ENCODE data around the gene FAM120C. TPM values are rescaled to one million over a fixed set of nuclear protein-coding genes. Genes with fewer than 3 reads are reported as not detected.
A peak's percentile ranks its signal among the peaks of the same experiment; 100 is the strongest.

FAM120C gene
- 10 to 100 TPM; 10.1 to 14.1 TPM for total RNA-seq
- polyA plus RNA-seq: 1 to 10 TPM; 1.1 to 5.2 TPM
- long read RNA-seq, donor 1, partial matches to known transcripts: 0 of 5 reads
- long read RNA-seq, donor 1, other reads (novel, unspliced or antisense): 4 of 5 reads
- long read RNA-seq, donor 2, partial matches to known transcripts: 1 of 4 reads
- long read RNA-seq, donor 2, other reads (novel, unspliced or antisense): 3 of 4 reads

GRCh38 chrX:54182864-54183613 lies at the start of gene FAM120C:
FAM120C (minus strand) TSS chrX:54183254; CDS start chrX:54183198, 56 bp downstream.
- peak within 1 kb of the TSS in 1 of 2 donors; percentile 83 for H3K27ac ChIP-seq (ENCODE audit: low read depth in 1 of 2, low read length in 2 of 2)
- H3K4me1 ChIP-seq (ENCODE audit: control insufficient read depth in 1 of 2, insufficient read depth in 2 of 2, low read length in 2 of 2): no peaks in the 10 kb centered on the region
- intact Hi-C loops (cut with DNase I): loop anchor here (5.0 to 10.0 kb wide), 2 partner anchors 141 to 172 kb away; partner anchors contain the start of genes PHF8 (in 2 of the 2) and WNK3 (in 1 of the 2)
- no peaks in the 10 kb centered on the region for H3K9me3 ChIP-seq (ENCODE audit: control insufficient read depth, low read length)
- no peaks in the 10 kb centered on the region for H3K27me3 ChIP-seq (ENCODE audit: control insufficient read depth in 1 of 2, insufficient read depth in 2 of 2, low read length in 1 of 2)
- 1 to 29% methylated on average over 59 to 70 of the region's 70 CpGs for WGBS, 2 donors
- ATAC-seq (ENCODE audit: low FRiP score): peak; percentile 93
- H3K4me3 ChIP-seq (ENCODE audit: low read length in 2 of 2): peak within 1 kb of the TSS; percentile 46 to 90
- DNase-seq: peak; percentile 76 to 88
- H3K36me3 ChIP-seq (ENCODE audit: control insufficient read depth in 1 of 2, insufficient read depth in 2 of 2, low read length in 1 of 2): no peaks in the 10 kb centered on the region

GRCh38 chrX:54230435-54231148 lies 47.5 kb upstream of the FAM120C start:
- Histone ChIP-seq H3K27ac (ENCODE audit: low read depth in 1 of 2, low read length in 2 of 2) (no peak overlapping the region), H3K27me3 (ENCODE audit: control insufficient read depth in 1 of 2, insufficient read depth in 2 of 2, low read length in 1 of 2) (no peaks in the 10 kb centered on the region), H3K9me3 (ENCODE audit: control insufficient read depth, low read length) (no peaks in the 10 kb centered on the region), H3K4me3 (ENCODE audit: low read length in 2 of 2) (no peak overlapping the region), H3K4me1 (ENCODE audit: control insufficient read depth in 1 of 2, insufficient read depth in 2 of 2, low read length in 2 of 2) (no peaks in the 10 kb centered on the region), H3K36me3 (ENCODE audit: control insufficient read depth in 1 of 2, insufficient read depth in 2 of 2, low read length in 1 of 2) (peaks cover 0 to 2% of the 10 kb centered on the region in 2 donors)
- DNase-seq (no peak), ATAC-seq (ENCODE audit: low FRiP score) (no peak)
- 62 to 63% methylated on average over 4 of the region's 4 CpGs for WGBS, 2 donors
- intact Hi-C loops (cut with DNase I): no loop called here

- Histone ChIP-seq H3K4me3 (ENCODE audit: low read length in 2 of 2) (no peak overlapping the region), H3K27me3 (ENCODE audit: control insufficient read depth in 1 of 2, insufficient read depth in 2 of 2, low read length in 1 of 2) (no peaks in the 10 kb centered on the region), H3K27ac (ENCODE audit: low read depth in 1 of 2, low read length in 2 of 2) (no peak overlapping the region), H3K4me1 (ENCODE audit: control insufficient read depth in 1 of 2, insufficient read depth in 2 of 2, low read length in 2 of 2) (no peaks in the 10 kb centered on the region), H3K9me3 (ENCODE audit: control insufficient read depth, low read length) (no peaks in the 10 kb centered on the region), H3K36me3 (ENCODE audit: control insufficient read depth in 1 of 2, insufficient read depth in 2 of 2, low read length in 1 of 2) (no peaks in the 10 kb centered on the region)
- DNase-seq (no peak), ATAC-seq (ENCODE audit: low FRiP score) (no peak)
- WGBS, 2 donors: 77 to 88% methylated on average over 2 of the region's 2 CpGs
- intact Hi-C loops (cut with DNase I): no loop called here
Measured at GRCh38 chrX:54223581-54223980, 40.5 kb upstream of the FAM120C start.

GRCh38 chrX:54213603-54214002 lies 30.5 kb upstream of the FAM120C start:
- 97 to 98% methylated on average over 3 of the region's 3 CpGs for WGBS, 2 donors
- Histone ChIP-seq H3K4me3 (ENCODE audit: low read length in 2 of 2) (no peak overlapping the region), H3K9me3 (ENCODE audit: control insufficient read depth, low read length) (no peaks in the 10 kb centered on the region), H3K27me3 (ENCODE audit: control insufficient read depth in 1 of 2, insufficient read depth in 2 of 2, low read length in 1 of 2) (no peaks in the 10 kb centered on the region), H3K27ac (ENCODE audit: low read depth in 1 of 2, low read length in 2 of 2) (no peak overlapping the region), H3K36me3 (ENCODE audit: control insufficient read depth in 1 of 2, insufficient read depth in 2 of 2, low read length in 1 of 2) (no peaks in the 10 kb centered on the region), H3K4me1 (ENCODE audit: control insufficient read depth in 1 of 2, insufficient read depth in 2 of 2, low read length in 2 of 2) (no peaks in the 10 kb centered on the region)
- ATAC-seq (ENCODE audit: low FRiP score) (no peak), DNase-seq (no peak)
- intact Hi-C loops (cut with DNase I): no loop called here

- no peak overlapping the region for H3K27ac ChIP-seq (ENCODE audit: low read depth in 1 of 2, low read length in 2 of 2)
- no peaks in the 10 kb centered on the region for H3K27me3 ChIP-seq (ENCODE audit: control insufficient read depth in 1 of 2, insufficient read depth in 2 of 2, low read length in 1 of 2)
Measured at GRCh38 chrX:54208531-54208930, 25.5 kb upstream of the FAM120C start.

GRCh38 chrX:54198262-54198661 lies 15.2 kb upstream of the FAM120C start:
- H3K27me3 ChIP-seq (ENCODE audit: control insufficient read depth in 1 of 2, insufficient read depth in 2 of 2, low read length in 1 of 2): no peaks in the 10 kb centered on the region
- no peak overlapping the region for H3K4me3 ChIP-seq (ENCODE audit: low read length in 2 of 2)
- WGBS, 2 donors: 54 to 83% methylated on average over 6 of the region's 6 CpGs
- intact Hi-C loops (cut with DNase I): no loop called here
- no peak overlapping the region for H3K27ac ChIP-seq (ENCODE audit: low read depth in 1 of 2, low read length in 2 of 2)
- no peak for ATAC-seq (ENCODE audit: low FRiP score)
- no peak for DNase-seq
- no peaks in the 10 kb centered on the region for H3K4me1 ChIP-seq (ENCODE audit: control insufficient read depth in 1 of 2, insufficient read depth in 2 of 2, low read length in 2 of 2)
- H3K36me3 ChIP-seq (ENCODE audit: control insufficient read depth in 1 of 2, insufficient read depth in 2 of 2, low read length in 1 of 2): no peaks in the 10 kb centered on the region
- H3K9me3 ChIP-seq (ENCODE audit: control insufficient read depth, low read length): no peaks in the 10 kb centered on the region

More at GRCh38 chrX:54208531-54208930, 25.5 kb upstream of the FAM120C start:
- no peak for DNase-seq
- no peak for ATAC-seq (ENCODE audit: low FRiP score)
- Histone ChIP-seq H3K9me3 (ENCODE audit: control insufficient read depth, low read length) (no peaks in the 10 kb centered on the region), H3K4me1 (ENCODE audit: control insufficient read depth in 1 of 2, insufficient read depth in 2 of 2, low read length in 2 of 2) (no peaks in the 10 kb centered on the region), H3K4me3 (ENCODE audit: low read length in 2 of 2) (no peak overlapping the region), H3K36me3 (ENCODE audit: control insufficient read depth in 1 of 2, insufficient read depth in 2 of 2, low read length in 1 of 2) (no peaks in the 10 kb centered on the region)
- WGBS, 2 donors: 65 to 79% methylated on average over 3 of the region's 3 CpGs
- intact Hi-C loops (cut with DNase I): no loop called here

- ATAC-seq (ENCODE audit: low FRiP score) (no peak), DNase-seq (no peak)
- no peaks in the 10 kb centered on the region for H3K9me3 ChIP-seq (ENCODE audit: control insufficient read depth, low read length)
- no peaks in the 10 kb centered on the region for H3K36me3 ChIP-seq (ENCODE audit: control insufficient read depth in 1 of 2, insufficient read depth in 2 of 2, low read length in 1 of 2)
- H3K4me3 ChIP-seq (ENCODE audit: low read length in 2 of 2): no peak overlapping the region
- no peak overlapping the region for H3K27ac ChIP-seq (ENCODE audit: low read depth in 1 of 2, low read length in 2 of 2)
- no peaks in the 10 kb centered on the region for H3K27me3 ChIP-seq (ENCODE audit: control insufficient read depth in 1 of 2, insufficient read depth in 2 of 2, low read length in 1 of 2)
- intact Hi-C loops (cut with DNase I): no loop called here
- H3K4me1 ChIP-seq (ENCODE audit: control insufficient read depth in 1 of 2, insufficient read depth in 2 of 2, low read length in 2 of 2): no peaks in the 10 kb centered on the region
Measured at GRCh38 chrX:54194982-54195588, 12.0 kb upstream of the FAM120C start.

GRCh38 chrX:54193085-54193821 lies 10.2 kb upstream of the FAM120C start:
- Histone ChIP-seq H3K4me1 (ENCODE audit: control insufficient read depth in 1 of 2, insufficient read depth in 2 of 2, low read length in 2 of 2) (no peaks in the 10 kb centered on the region), H3K27ac (ENCODE audit: low read depth in 1 of 2, low read length in 2 of 2) (no peak overlapping the region), H3K36me3 (ENCODE audit: control insufficient read depth in 1 of 2, insufficient read depth in 2 of 2, low read length in 1 of 2) (no peaks in the 10 kb centered on the region), H3K9me3 (ENCODE audit: control insufficient read depth, low read length) (no peaks in the 10 kb centered on the region), H3K4me3 (ENCODE audit: low read length in 2 of 2) (no peak overlapping the region), H3K27me3 (ENCODE audit: control insufficient read depth in 1 of 2, insufficient read depth in 2 of 2, low read length in 1 of 2) (no peaks in the 10 kb centered on the region)
- DNase-seq (no peak), ATAC-seq (ENCODE audit: low FRiP score) (no peak)
- intact Hi-C loops (cut with DNase I): no loop called here
- WGBS, 2 donors: 67 to 72% methylated on average over 4 of the region's 4 CpGs
